ENCODE data around the gene RPH3AL. TPM values are rescaled to one million over a fixed set of nuclear protein-coding genes. Genes with fewer than 3 reads are reported as not detected.

The RPH3AL gene
- total RNA-seq, 1 experiment from 2014 or later, result 24.9 TPM

GRCh38 chr17:290626-291025 is 62.0 kb downstream of the RPH3AL start:
- ChIA-PET POLR2A (ENCODE audit: unreplicated experiment) (no interaction called here), CTCF (no interaction called here)
- no peak for TF ChIP-seq CTCF (conservative IDR thresholded peaks at IDR 0.05; ENCODE audit: low read depth, low read length)
- TF ChIP-seq EZH2 (IDR thresholded peaks at IDR 0.05; ENCODE audit: low read length, unreplicated experiment), result no peak
- TF ChIP-seq EZH2phosphoT487 (IDR thresholded peaks at IDR 0.05; ENCODE audit: borderline replicate concordance, low read length), result no peak
- Histone ChIP-seq H3K4me1 (ENCODE audit: insufficient read depth, low read length) (no peaks in the 10 kb centered on the region), H3K27ac (ENCODE audit: low read length) (no peak overlapping the region), H3K4me3 (ENCODE audit: low read length) (no peak overlapping the region), H4K20me1 (ENCODE audit: low read length) (no peaks in the 10 kb centered on the region), H3K36me3 (ENCODE audit: low read depth, low read length) (no peaks in the 10 kb centered on the region), H2AFZ (ENCODE audit: low read length) (no peak overlapping the region), H3K79me2 (ENCODE audit: low read length) (no peaks in the 10 kb centered on the region), H3K9me3 (ENCODE audit: low read length) (no peaks in the 10 kb centered on the region), H3K9me2 (replicated peaks; ENCODE audit: low read length) (no peaks in the 10 kb centered on the region), H3K4me2 (ENCODE audit: low read length) (no peak overlapping the region), H3K9ac (ENCODE audit: low read length) (no peak overlapping the region), H3F3A (ENCODE audit: low read length, unreplicated experiment) (no peaks in the 10 kb centered on the region), H3K27me3 (ENCODE audit: low read length) (no peaks in the 10 kb centered on the region)
- no TSS peak for BruUV-seq (replicated peaks)
- ATAC-seq, result no peak
- no peak for DNase-seq
- intact Hi-C loops (cut with micrococcal nuclease), result no loop called here

GRCh38 chr17:290121-290521 is 62.5 kb downstream of the RPH3AL start:
- BruUV-seq (replicated peaks), result no TSS peak
- no peak for TF ChIP-seq EZH2phosphoT487 (IDR thresholded peaks at IDR 0.05; ENCODE audit: borderline replicate concordance, low read length)
- TF ChIP-seq CTCF (conservative IDR thresholded peaks at IDR 0.05; ENCODE audit: low read depth, low read length), result no peak
- no peak for TF ChIP-seq EZH2 (IDR thresholded peaks at IDR 0.05; ENCODE audit: low read length, unreplicated experiment)
- Histone ChIP-seq H3K9me3 (ENCODE audit: low read length) (no peaks in the 10 kb centered on the region), H3K9me2 (replicated peaks; ENCODE audit: low read length) (no peaks in the 10 kb centered on the region), H2AFZ (ENCODE audit: low read length) (no peak overlapping the region), H3K4me1 (ENCODE audit: insufficient read depth, low read length) (no peaks in the 10 kb centered on the region), H3K36me3 (ENCODE audit: low read depth, low read length) (no peaks in the 10 kb centered on the region), H3K27me3 (ENCODE audit: low read length) (no peaks in the 10 kb centered on the region), H3K4me2 (ENCODE audit: low read length) (no peak overlapping the region), H3K4me3 (ENCODE audit: low read length) (no peak overlapping the region), H3K79me2 (ENCODE audit: low read length) (no peaks in the 10 kb centered on the region), H3K27ac (ENCODE audit: low read length) (no peak overlapping the region), H4K20me1 (ENCODE audit: low read length) (no peaks in the 10 kb centered on the region), H3K9ac (ENCODE audit: low read length) (no peak overlapping the region), H3F3A (ENCODE audit: low read length, unreplicated experiment) (no peaks in the 10 kb centered on the region)
- ChIA-PET POLR2A (ENCODE audit: unreplicated experiment) (no interaction called here), CTCF (no interaction called here)
- intact Hi-C loops (cut with micrococcal nuclease), result no loop called here
- ATAC-seq (no peak), DNase-seq (no peak)

GRCh38 chr17:289409-289808 is 63.2 kb downstream of the RPH3AL start:
- TF ChIP-seq EZH2phosphoT487 (IDR thresholded peaks at IDR 0.05; ENCODE audit: borderline replicate concordance, low read length) (no peak), EZH2 (IDR thresholded peaks at IDR 0.05; ENCODE audit: low read length, unreplicated experiment) (no peak), CTCF (conservative IDR thresholded peaks at IDR 0.05; ENCODE audit: low read depth, low read length) (no peak)
- Histone ChIP-seq H3K4me1 (ENCODE audit: insufficient read depth, low read length) (no peaks in the 10 kb centered on the region), H3K27me3 (ENCODE audit: low read length) (no peaks in the 10 kb centered on the region), H3K4me3 (ENCODE audit: low read length) (no peak overlapping the region), H3F3A (ENCODE audit: low read length, unreplicated experiment) (no peaks in the 10 kb centered on the region), H3K9me2 (replicated peaks; ENCODE audit: low read length) (no peaks in the 10 kb centered on the region), H2AFZ (ENCODE audit: low read length) (no peak overlapping the region), H3K36me3 (ENCODE audit: low read depth, low read length) (no peaks in the 10 kb centered on the region), H3K9me3 (ENCODE audit: low read length) (no peaks in the 10 kb centered on the region), H4K20me1 (ENCODE audit: low read length) (no peaks in the 10 kb centered on the region), H3K79me2 (ENCODE audit: low read length) (no peaks in the 10 kb centered on the region), H3K9ac (ENCODE audit: low read length) (no peak overlapping the region), H3K4me2 (ENCODE audit: low read length) (no peak overlapping the region), H3K27ac (ENCODE audit: low read length) (no peak overlapping the region)
- intact Hi-C loops (cut with micrococcal nuclease), result no loop called here
- BruUV-seq (replicated peaks), result no TSS peak
- ChIA-PET POLR2A (ENCODE audit: unreplicated experiment) (no interaction called here), CTCF (no interaction called here)
- no peak for DNase-seq
- no peak for ATAC-seq

Data from PC-3 (cell line).